ENCODE results near the gene CDHR2.

DNA sequence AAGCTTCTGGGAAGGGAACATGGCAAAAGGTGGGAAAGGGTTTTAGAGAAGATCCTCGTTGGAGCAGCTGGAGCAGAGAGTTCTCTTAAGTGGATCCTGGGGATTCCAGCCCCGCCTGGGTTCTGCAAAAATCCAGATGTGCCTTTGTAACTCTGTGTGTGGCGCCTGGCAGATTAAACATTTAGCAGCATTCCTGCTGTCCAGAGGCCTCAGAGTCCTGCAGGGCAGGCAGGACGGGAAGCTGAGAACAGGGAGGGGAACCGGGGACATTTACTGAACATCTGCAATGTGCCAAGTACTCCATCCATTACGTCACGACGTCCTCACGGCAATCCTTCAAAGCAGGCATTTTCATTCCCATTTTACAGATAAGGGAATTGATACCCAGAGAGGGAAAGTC lies 87.3 kb downstream of the CDHR2 start:
- TF ChIP-seq, protein P1, sequence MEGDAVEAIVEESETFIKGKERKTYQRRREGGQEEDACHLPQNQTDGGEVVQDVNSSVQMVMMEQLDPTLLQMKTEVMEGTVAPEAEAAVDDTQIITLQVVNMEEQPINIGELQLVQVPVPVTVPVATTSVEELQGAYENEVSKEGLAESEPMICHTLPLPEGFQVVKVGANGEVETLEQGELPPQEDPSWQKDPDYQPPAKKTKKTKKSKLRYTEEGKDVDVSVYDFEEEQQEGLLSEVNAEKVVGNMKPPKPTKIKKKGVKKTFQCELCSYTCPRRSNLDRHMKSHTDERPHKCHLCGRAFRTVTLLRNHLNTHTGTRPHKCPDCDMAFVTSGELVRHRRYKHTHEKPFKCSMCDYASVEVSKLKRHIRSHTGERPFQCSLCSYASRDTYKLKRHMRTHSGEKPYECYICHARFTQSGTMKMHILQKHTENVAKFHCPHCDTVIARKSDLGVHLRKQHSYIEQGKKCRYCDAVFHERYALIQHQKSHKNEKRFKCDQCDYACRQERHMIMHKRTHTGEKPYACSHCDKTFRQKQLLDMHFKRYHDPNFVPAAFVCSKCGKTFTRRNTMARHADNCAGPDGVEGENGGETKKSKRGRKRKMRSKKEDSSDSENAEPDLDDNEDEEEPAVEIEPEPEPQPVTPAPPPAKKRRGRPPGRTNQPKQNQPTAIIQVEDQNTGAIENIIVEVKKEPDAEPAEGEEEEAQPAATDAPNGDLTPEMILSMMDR (IDR thresholded peaks at IDR 0.05) = no peak
- TF ChIP-seq ZFX (IDR thresholded peaks at IDR 0.05; ENCODE audit: borderline replicate concordance) = no peak
